HCT116 (cell line): ENCODE data around the gene FBXL15. TPM values are rescaled to one million over a fixed set of nuclear protein-coding genes. Genes with fewer than 3 reads are reported as not detected.

Experiments
- ATAC-seq: fragments of 200-7000 bp; cut with Tn5 transposase; 2 replicates; pipeline ENCODE4 v1.9.1; 2020; ENCODE audit warnings: mild to moderate bottlenecking, moderate library complexity
- BruUV-seq: library from RNA; stranded (reverse); fragments of 400-500 nt; replicated peaks from 2 replicates; lab custom pipeline; 2021; lab: Mats Ljungman, UMichigan
- CTCF ChIA-PET: fragments of 300-600 bp; sonication (Branson Sonifier 250); formaldehyde crosslinking; loops from one replicate; lab custom pipeline; 2021; ENCODE audit warnings: antibody characterized with exemption; lab: Charles Lee
- POLR2A ChIA-PET: fragments of 300-600, 350-600 bp; sonication (Branson Sonifier 250); formaldehyde crosslinking; loops from one replicate; lab custom pipeline; 2021; ENCODE audit warnings: antibody characterized with exemption; lab: Charles Lee
- RAD21 ChIA-PET, 2 experiments: fragments of 300-600 bp; sonication (Branson Sonifier 250); formaldehyde crosslinking; loops; one replicate each; lab custom pipeline; 2023; ENCODE audit warnings: low total read pairs in 2 of 2; ENCODE audit not compliant: uncharacterized antibody in 2 of 2, unreplicated experiment in 2 of 2, low non-redundant PET in 1 of 2; lab: Charles Lee
- DNase-seq: peaks from one replicate; pipeline ENCODE4 v3.0.0-alpha.2; 2010; ENCODE audit warnings: low read depth, low spot score
- H2AFZ ChIP-seq: fragments of 200-600 bp; shearing (Covaris generic), sonication (generic); 2 replicates; pipeline ENCODE4 v1.6.1; 2017; ENCODE audit warnings: low read depth, mixed run types, mixed read lengths, antibody characterized with exemption, low read length; ENCODE audit not compliant: poor library complexity, severe bottlenecking
- H3K27ac ChIP-seq: 2 replicates; pipeline ENCODE4 v1.5.1; 2012; ENCODE audit warnings: low read depth, low read length
- H3K27me3 ChIP-seq: fragments of 200-600 bp; sonication (generic); 2 replicates; pipeline ENCODE4 v1.6.1; 2016; ENCODE audit warnings: mixed run types, low read length, mixed read lengths; ENCODE audit not compliant: insufficient read depth
- H3K36me3 ChIP-seq, 2 experiments: fragments of 200-500 bp in 1 of 2; fragments of 200-600 bp in 1 of 2; sonication (Bioruptor generic) in 1 of 2; sonication (generic) in 1 of 2; 2 replicates each; pipeline versions ENCODE4 v1.5.1 to v1.6.1; 2014 to 2016; ENCODE audit warnings: low read length in 2 of 2, inconsistent platforms in 1 of 2, mixed read lengths in 1 of 2, mixed run types in 1 of 2; ENCODE audit not compliant: insufficient read depth in 2 of 2, control insufficient read depth in 1 of 2
- H3K4me1 ChIP-seq, 2 experiments: fragments of 200-600 bp in 1 of 2; sonication (generic) in 1 of 2; 2 replicates each; pipeline versions ENCODE4 v1.5.1 to v1.6.1; 2012 to 2017; ENCODE audit warnings: low read length in 2 of 2, inconsistent platforms in 1 of 2, mild to moderate bottlenecking in 1 of 2, mixed read lengths in 1 of 2, mixed run types in 1 of 2, moderate library complexity in 1 of 2; ENCODE audit not compliant: insufficient read depth in 2 of 2, control insufficient read depth in 1 of 2
- H3K4me2 ChIP-seq: fragments of 200-600 bp; sonication (generic); 2 replicates; pipeline ENCODE4 v1.6.1; 2017; ENCODE audit warnings: mixed run types, low read length, mixed read lengths
- H3K4me3 ChIP-seq, 2 experiments: fragments of 200-600 bp in 1 of 2; sonication (generic) in 1 of 2; replicated peaks in 1 of 2; 2 replicates each; pipeline ENCODE4 v1.5.1; 2011 to 2016; ENCODE audit warnings: low read length in 2 of 2, control low read depth in 1 of 2, low read depth in 1 of 2, mild to moderate bottlenecking in 1 of 2, mixed read lengths in 1 of 2, mixed run types in 1 of 2
- H3K79me2 ChIP-seq: fragments of 200-600 bp; sonication (generic); 2 replicates; pipeline ENCODE4 v1.6.1; 2017; ENCODE audit warnings: mild to moderate bottlenecking, mixed run types, low read length, moderate library complexity, mixed read lengths; ENCODE audit not compliant: insufficient read depth
- H3K9ac ChIP-seq: fragments of 200-600 bp; sonication (generic); 2 replicates; pipeline ENCODE4 v1.6.1; 2016; ENCODE audit warnings: low read length, mixed read lengths
- H3K9me2 ChIP-seq: fragments of 200-600 bp; sonication (generic), shearing (Covaris generic); 2 replicates; pipeline ENCODE4 v1.6.1; 2017; ENCODE audit warnings: mixed run types, mild to moderate bottlenecking, moderate library complexity; ENCODE audit not compliant: insufficient read depth
- H3K9me3 ChIP-seq, 2 experiments: fragments of 200-500 bp in 1 of 2; fragments of 200-600 bp in 1 of 2; sonication (Bioruptor generic) in 1 of 2; sonication (generic) in 1 of 2; 2 replicates each; pipeline ENCODE4 v1.6.1; 2014 to 2017; ENCODE audit warnings: low read length in 2 of 2, mixed read lengths in 2 of 2, inconsistent platforms in 1 of 2, low read depth in 1 of 2, mild to moderate bottlenecking in 1 of 2, mixed run types in 1 of 2, moderate library complexity in 1 of 2; ENCODE audit not compliant: control insufficient read depth in 1 of 2, insufficient read depth in 1 of 2
- H4K20me1 ChIP-seq: fragments of 200-600 bp; sonication (generic), shearing (Covaris generic); 2 replicates; pipeline ENCODE4 v1.6.1; 2017; ENCODE audit warnings: mixed run types, mild to moderate bottlenecking, moderate library complexity; ENCODE audit not compliant: insufficient read depth
- CBX3 ChIP-seq: IDR thresholded peaks from 2 replicates; pipeline ENCODE4 v1.6.1; 2012; ENCODE audit warnings: low read depth
- CEBPB ChIP-seq: IDR thresholded peaks from 2 replicates; pipeline ENCODE4 v1.6.1; 2012; ENCODE audit warnings: low read depth
- EGR1 ChIP-seq: IDR thresholded peaks from 2 replicates; pipeline ENCODE4 v1.6.1; 2012; ENCODE audit warnings: low read depth
- ELF1 ChIP-seq: IDR thresholded peaks from 2 replicates; pipeline ENCODE4 v1.6.1; 2012; ENCODE audit warnings: low read depth, borderline replicate concordance
- EZH2phosphoT487 ChIP-seq: fragments of 200-600 bp; IDR thresholded peaks from 2 replicates; pipeline ENCODE4 v1.6.1; 2018; ENCODE audit warnings: antibody characterized with exemption, borderline replicate concordance
- FOSL1 ChIP-seq: IDR thresholded peaks from 2 replicates; pipeline ENCODE4 v1.6.1; 2012; ENCODE audit warnings: low read depth
- JUND ChIP-seq: IDR thresholded peaks from 2 replicates; pipeline ENCODE4 v1.6.1; 2012
- MAX ChIP-seq: IDR thresholded peaks from 2 replicates; pipeline ENCODE4 v1.6.1; 2012
- POLR2AphosphoS5 ChIP-seq: IDR thresholded peaks from 2 replicates; pipeline ENCODE4 v1.6.1; 2011; ENCODE audit warnings: mild to moderate bottlenecking, low read depth, low read length, moderate library complexity
- RAD21 ChIP-seq: IDR thresholded peaks from 2 replicates; pipeline ENCODE4 v1.6.1; 2012; ENCODE audit warnings: low read depth, mild to moderate bottlenecking
- SIN3A ChIP-seq: IDR thresholded peaks from 2 replicates; pipeline ENCODE4 v1.6.1; 2012; ENCODE audit warnings: low read depth
- TCF7L2 ChIP-seq: IDR thresholded peaks from 2 replicates; pipeline ENCODE4 v1.7.0; 2011; ENCODE audit warnings: borderline replicate concordance, inconsistent platforms; ENCODE audit not compliant: insufficient read depth, insufficient read length; ENCODE audit errors: extremely low read depth
- YY1 ChIP-seq: IDR thresholded peaks from 2 replicates; pipeline ENCODE4 v1.6.1; 2011; ENCODE audit warnings: low read length, low read depth, moderate library complexity, mild to moderate bottlenecking; ENCODE audit not compliant: insufficient replicate concordance; ENCODE audit errors: extremely low read depth
- ZFX ChIP-seq: fragments of 450-650 bp; IDR thresholded peaks from 2 replicates; pipeline ENCODE4 v1.6.1; 2017
- intact Hi-C: fragments of 100-400 bp; cut with micrococcal nuclease; formaldehyde crosslinking; loops from 2 replicates; pipeline ENCODE4 v1.10.0; 2022
- total RNA-seq: library from RNA; stranded (reverse); gene quantifications from one replicate; pipeline ENCODE4 v1.2.1, GENCODE V29; 2021; ENCODE audit not compliant: unreplicated experiment

FBXL15 gene
- total RNA-seq, 1 experiment from 2014 or later = 21.1 TPM

GRCh38 chr10:102460836-102461186, 40.2 kb downstream of the FBXL15 start:
- Histone ChIP-seq H3K27ac (no peak overlapping the region; the same call in 1 of the 2 replicates), H2AFZ (peak overlapping the region; percentile 67), H4K20me1 (no peaks in the 10 kb centered on the region), H3K9ac (peak overlapping the region; percentile 84), H3K9me2 (no peaks in the 10 kb centered on the region), H3K4me3 (peak overlapping the region; percentile 18 to 72; a peak in 3 of 4 replicates), H3K4me2 (peak overlapping the region; percentile 93), H3K27me3 (no peaks in the 10 kb centered on the region), H3K79me2 (peaks cover 37% of the 10 kb centered on the region; the same call in 1 of the 2 replicates), H3K36me3 (0 out of 4 replicates have a peak, but pooled peaks cover 0 to 1% of the 10 kb centered on the region in 2 experiments), H3K9me3 (no peaks in the 10 kb centered on the region), H3K4me1 (peaks cover 31 to 38% of the 10 kb centered on the region in 2 experiments)
- ChIA-PET RAD21 (no interaction called here), CTCF (interaction anchor here (0.9 to 2.9 kb wide), 7 partner anchors 10 to 291 kb away, joined by 3 to 18 read pairs (median 7); partner anchors contain the start of gene C10orf95), POLR2A (interaction anchor here (0.9 to 3.4 kb wide), 4 partner anchors 9 to 42 kb away, joined by 3 to 39 read pairs (median 6); partner anchors contain the start of genes ACTR1A, C10orf95 and CUEDC2)
- no TSS peak for BruUV-seq
- peak; percentile 18 for ATAC-seq
- no peak for DNase-seq
- intact Hi-C loops = loop anchor here (5.0 kb wide), 2 partner anchors 39 to 229 kb away; partner anchors contain the start of gene FBXL15
- no peak for TF ChIP-seq FOSL1
- no peak for TF ChIP-seq POLR2AphosphoS5
- TF ChIP-seq TCF7L2 = no peak
- no peak for TF ChIP-seq RAD21
- TF ChIP-seq YY1 = no peak
- TF ChIP-seq MAX = no peak
- no peak for TF ChIP-seq SIN3A
- no peak for TF ChIP-seq JUND
- TF ChIP-seq ZFX = no peak
- no peak for TF ChIP-seq EZH2phosphoT487
- TF ChIP-seq ELF1 = no peak
- no peak for TF ChIP-seq CBX3
- no peak for TF ChIP-seq EGR1
- TF ChIP-seq CEBPB = no peak
